Activated naive CD8-positive, alpha-beta T cell treated with anti-CD3 and anti-CD28 coated beads, Interleukin-2, amount 10 ng/mL, durations not matched to agents 7 days and 5 days (primary cell): Measurements from ENCODE around the gene OTUD7B. TPM values are rescaled to one million over a fixed set of nuclear protein-coding genes. Genes with fewer than 3 reads are reported as not detected.

Source experiments
- ATAC-seq: fragments of 150-1000 bp; cut with Tn5 transposase; one replicate; pipeline ENCODE4 v1.10.0; 2021; ENCODE audit warnings: low read depth, moderate library complexity
- POLR2A ChIA-PET: fragments of 350-600 bp; sonication (Branson Sonifier 250); formaldehyde crosslinking; loops from one replicate; lab custom pipeline; 2021; ENCODE audit warnings: antibody characterized with exemption; lab: Charles Lee
- DNase-seq: peaks from one replicate; pipeline ENCODE4 v3.0.0; 2021
- H3K27ac Mint-ChIP-seq: one replicate; pipeline ENCODE4 v1.8.0; 2022; ENCODE audit warnings: mild to moderate bottlenecking, mixed read lengths
- H3K27me3 Mint-ChIP-seq: one replicate; pipeline ENCODE4 v1.8.0; 2022; ENCODE audit warnings: mild to moderate bottlenecking, moderate library complexity, mixed read lengths
- H3K36me3 Mint-ChIP-seq: one replicate; pipeline ENCODE4 v1.8.0; 2021; ENCODE audit warnings: mild to moderate bottlenecking, mixed read lengths
- H3K4me1 Mint-ChIP-seq: one replicate; pipeline ENCODE4 v1.8.0; 2021; ENCODE audit warnings: mixed read lengths
- H3K4me3 Mint-ChIP-seq: one replicate; pipeline ENCODE4 v1.8.0; 2022; ENCODE audit warnings: mild to moderate bottlenecking, moderate library complexity, mixed read lengths
- H3K9me3 Mint-ChIP-seq: one replicate; pipeline ENCODE4 v1.8.0; 2021; ENCODE audit warnings: mixed read lengths
- total RNA-seq, 2 experiments: library from RNA; stranded (reverse); gene quantifications; one replicate each; pipeline ENCODE4 v1.2.3, GENCODE V29; 2021

OTUD7B gene
- total RNA-seq, 2 experiments from 2014 or later: 12.8 to 13.7 TPM

DNA sequence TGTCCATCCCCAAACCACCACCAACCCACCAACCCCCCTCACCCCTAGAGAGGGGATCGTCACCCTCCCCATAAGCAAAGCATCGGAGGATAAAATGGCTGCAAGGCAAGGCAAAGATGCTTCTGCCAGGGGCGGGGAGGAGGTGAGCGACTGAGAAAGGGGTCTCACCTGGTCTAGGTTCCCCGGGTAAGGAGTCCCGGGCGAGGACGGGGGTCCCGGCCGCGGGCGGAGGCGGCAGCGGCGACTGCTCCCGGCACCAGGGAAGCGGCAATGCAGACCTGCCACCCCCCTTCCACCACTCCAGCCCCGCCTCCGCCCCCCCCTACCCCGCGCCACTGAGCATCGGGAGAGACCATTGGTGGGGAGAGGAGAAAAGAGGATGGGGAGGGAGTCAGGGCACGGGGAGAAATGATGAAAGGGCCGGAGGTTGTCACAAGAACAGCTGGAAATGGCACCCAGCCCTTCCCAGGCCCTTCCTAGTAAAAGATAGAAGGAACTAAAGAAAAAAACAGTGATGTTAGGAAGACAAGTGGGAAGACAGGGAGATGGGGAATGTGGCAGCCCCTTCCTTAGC is 92.9 kb downstream of the OTUD7B start, which contains the start of gene SV2A:
SV2A (minus strand) TSS at position 274 of the 574 bp plus-strand sequence. CDS start 4,004 bp downstream, outside the sequence.
- Mint-ChIP-seq H3K4me3 (peak within 1 kb of the TSS; percentile 96), H3K4me1 (peaks cover 42% of the 10 kb centered on the region), H3K9me3 (no peaks in the 10 kb centered on the region), H3K36me3 (peaks cover 20% of the 10 kb centered on the region), H3K27me3 (no peaks in the 10 kb centered on the region), H3K27ac (peak within 1 kb of the TSS; percentile 91)
- DNase-seq: peak; percentile 64
- POLR2A ChIA-PET: interaction anchor here (1.9 to 3.2 kb wide), 3 partner anchors 10 to 30 kb away, joined by 12 to 19 read pairs (median 14); partner anchors contain the start of gene SF3B4
- peak; percentile 74 for ATAC-seq

DNA sequence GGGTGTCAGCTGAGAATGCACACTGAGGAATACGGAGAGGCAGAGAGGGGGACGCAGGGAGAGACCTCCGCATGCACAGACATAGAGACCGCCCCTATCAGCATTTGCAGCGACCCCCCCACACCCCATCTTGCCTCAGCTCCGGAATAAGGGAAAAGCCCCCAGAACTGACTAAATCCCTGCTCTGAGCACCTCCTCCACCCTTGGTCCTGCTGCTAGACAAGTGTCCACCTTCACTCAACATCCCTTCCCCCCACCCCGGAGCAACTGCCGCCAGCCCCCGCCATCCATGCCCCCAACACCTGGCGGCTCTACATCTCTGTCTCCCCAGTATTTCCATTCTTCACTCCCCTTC is 93.7 kb downstream of the OTUD7B start:
- H3K36me3 Mint-ChIP-seq: peaks cover 15% of the 10 kb centered on the region
- H3K27ac Mint-ChIP-seq: peak overlapping the region; percentile 91
- no peaks in the 10 kb centered on the region for H3K9me3 Mint-ChIP-seq
- POLR2A ChIA-PET: interaction anchor here (1.2 to 3.5 kb wide), 7 partner anchors 11 to 73 kb away, joined by 3 to 49 read pairs (median 8); partner anchors contain the start of genes BOLA1 and SF3B4
- DNase-seq (no peak), ATAC-seq (no peak)
- peak overlapping the region; percentile 96 for H3K4me3 Mint-ChIP-seq
- no peaks in the 10 kb centered on the region for H3K27me3 Mint-ChIP-seq
- H3K4me1 Mint-ChIP-seq: peaks cover 42% of the 10 kb centered on the region

DNA sequence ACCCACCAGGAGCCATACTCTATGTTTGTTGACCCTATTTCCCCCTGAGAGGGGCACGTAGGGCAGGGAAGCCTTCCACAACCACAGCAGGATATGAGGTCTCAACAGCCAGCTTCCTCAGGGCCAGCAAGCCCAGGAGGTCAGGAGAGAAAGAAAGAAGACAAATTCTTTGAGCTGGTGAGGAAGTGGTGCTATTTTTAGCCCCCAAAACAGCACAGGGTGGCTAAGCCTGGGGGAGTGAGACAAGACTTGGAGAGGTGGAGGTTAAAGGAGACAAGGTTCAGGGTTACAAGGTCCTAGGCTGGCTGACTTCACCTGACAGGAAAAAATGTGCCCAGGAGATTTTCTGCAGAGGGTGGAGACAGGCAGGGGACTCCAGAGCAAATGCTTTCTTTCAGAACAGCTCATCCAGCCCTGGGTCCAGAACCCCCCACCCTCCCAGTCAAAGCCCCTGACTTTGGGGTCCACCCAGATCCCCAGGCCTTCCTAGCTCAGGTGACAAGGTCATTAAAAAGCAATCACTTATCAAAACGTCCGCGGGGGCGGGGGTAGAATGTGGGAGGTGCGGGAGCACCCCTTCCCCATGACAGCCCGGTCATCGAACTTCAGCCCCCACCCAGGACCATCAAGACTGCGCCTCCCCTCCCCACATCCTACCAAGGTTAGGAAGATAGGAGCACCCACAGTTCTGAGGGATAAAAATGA is 94.2 kb downstream of the OTUD7B start:
- peak; percentile 48 for ATAC-seq
- POLR2A ChIA-PET: interaction anchor here (1.2 to 3.5 kb wide), 7 partner anchors 11 to 73 kb away, joined by 3 to 49 read pairs (median 8); partner anchors contain the start of genes BOLA1 and SF3B4
- DNase-seq: no peak
- Mint-ChIP-seq H3K27me3 (no peaks in the 10 kb centered on the region), H3K36me3 (peaks cover 12% of the 10 kb centered on the region), H3K9me3 (no peaks in the 10 kb centered on the region), H3K4me1 (peaks cover 42% of the 10 kb centered on the region), H3K27ac (peak overlapping the region; percentile 91), H3K4me3 (peak overlapping the region; percentile 96)

DNA sequence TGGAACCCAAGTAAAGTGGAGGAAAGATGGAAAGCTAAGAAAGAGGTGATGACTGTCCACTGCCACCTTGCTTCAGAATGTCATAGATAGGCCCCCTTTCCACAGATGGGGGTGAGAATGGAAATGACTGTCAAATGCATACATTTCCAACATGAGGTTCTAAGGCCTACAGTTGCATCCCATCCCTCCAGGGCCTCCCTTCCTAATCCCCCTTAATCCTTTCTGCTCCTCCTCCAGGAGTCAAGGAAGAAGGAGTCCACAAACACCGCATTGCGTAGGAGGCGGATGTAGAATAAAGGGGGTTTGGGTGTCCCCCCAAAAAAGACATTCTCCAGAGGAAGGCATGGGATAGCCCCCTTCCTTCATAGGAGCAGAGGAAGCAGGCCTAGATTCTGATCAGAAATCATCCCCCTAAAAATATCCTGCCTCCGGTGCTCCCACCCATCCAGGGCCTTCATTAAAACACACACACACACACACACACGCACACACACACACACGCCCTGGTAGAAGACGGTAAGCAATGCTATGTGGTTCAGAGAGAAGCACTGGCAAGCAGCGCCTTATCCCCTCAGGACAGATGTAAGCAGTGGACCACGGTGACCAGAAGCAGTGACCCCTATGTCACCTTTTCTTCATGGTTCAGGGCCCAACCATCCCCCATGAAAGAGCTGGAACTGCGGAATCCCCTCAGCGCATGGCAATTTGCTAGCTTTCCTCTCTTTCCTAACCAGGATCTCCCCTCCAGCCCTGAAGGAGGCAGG is 94.9 kb downstream of the OTUD7B start:
- DNase-seq (no peak), ATAC-seq (no peak)
- Mint-ChIP-seq H3K9me3 (no peaks in the 10 kb centered on the region), H3K4me1 (peaks cover 42% of the 10 kb centered on the region), H3K27ac (peak overlapping the region; percentile 91), H3K27me3 (no peaks in the 10 kb centered on the region), H3K36me3 (peaks cover 17% of the 10 kb centered on the region), H3K4me3 (peak overlapping the region; percentile 96)
- POLR2A ChIA-PET: interaction anchor here (1.2 to 3.5 kb wide), 8 partner anchors 10 to 72 kb away, joined by 3 to 49 read pairs (median 6); partner anchors contain the start of genes BOLA1 and SF3B4

DNA sequence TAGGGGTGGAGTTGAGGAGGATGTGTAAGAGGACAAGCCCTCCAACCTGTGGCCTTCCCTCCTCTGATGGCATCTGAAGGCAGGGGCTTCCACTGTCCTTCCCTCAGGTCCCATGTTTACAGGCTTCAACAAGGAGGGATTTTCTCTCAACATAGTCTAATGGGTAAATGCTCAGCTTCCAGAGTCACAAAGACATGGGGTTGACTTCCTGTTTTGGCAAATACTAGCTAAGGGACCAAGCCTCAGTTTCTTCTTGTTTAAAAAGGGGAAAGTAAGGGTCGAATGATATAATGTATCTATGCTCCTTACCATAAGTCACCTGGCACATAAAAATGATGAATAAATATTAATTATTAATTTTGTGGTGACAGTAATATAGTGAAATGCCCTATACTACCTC is 96.0 kb downstream of the OTUD7B start:
- POLR2A ChIA-PET: interaction anchor here (0.8 to 3.5 kb wide), 3 partner anchors 13 to 27 kb away, joined by 3 to 49 read pairs (median 4); a partner anchor contains a TSS
- H3K27me3 Mint-ChIP-seq: no peaks in the 10 kb centered on the region
- peak overlapping the region; percentile 59 for H3K27ac Mint-ChIP-seq
- DNase-seq (no peak), ATAC-seq (no peak)
- no peaks in the 10 kb centered on the region for H3K9me3 Mint-ChIP-seq
- H3K36me3 Mint-ChIP-seq: peaks cover 21% of the 10 kb centered on the region
- peaks cover 42% of the 10 kb centered on the region for H3K4me1 Mint-ChIP-seq
- H3K4me3 Mint-ChIP-seq: no peak overlapping the region

DNA sequence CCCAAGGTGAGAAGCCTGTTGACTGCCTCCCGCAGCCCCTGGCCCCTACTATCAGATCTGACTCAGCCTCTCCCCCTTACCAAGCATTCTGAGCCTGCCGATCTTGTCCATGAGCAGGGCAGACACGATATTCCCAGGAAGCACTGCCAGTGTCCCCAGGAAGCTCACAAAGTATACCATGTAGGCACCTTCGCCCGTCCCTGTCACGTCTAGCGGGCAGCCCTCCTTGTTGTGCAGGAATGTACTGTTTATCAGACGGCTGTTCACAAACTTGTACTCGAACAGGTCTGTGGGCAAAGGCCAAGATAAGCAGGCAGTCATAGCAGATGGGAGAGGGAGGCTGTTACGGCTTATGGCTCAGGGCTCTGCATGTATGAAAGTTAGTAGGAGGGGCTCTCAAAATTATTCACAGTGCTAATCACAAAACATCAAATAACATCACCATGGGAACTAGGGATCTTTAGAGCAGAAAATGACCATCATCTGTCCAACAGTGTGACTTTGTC is 103.9 kb downstream of the OTUD7B start:
- H3K9me3 Mint-ChIP-seq: no peaks in the 10 kb centered on the region
- H3K4me3 Mint-ChIP-seq: no peak overlapping the region
- peaks cover 8% of the 10 kb centered on the region for H3K4me1 Mint-ChIP-seq
- DNase-seq (no peak), ATAC-seq (no peak)
- peaks cover 44% of the 10 kb centered on the region for H3K36me3 Mint-ChIP-seq
- H3K27ac Mint-ChIP-seq: no peak overlapping the region
- POLR2A ChIA-PET: interaction anchor here (1.1 to 2.8 kb wide), 2 partner anchors 10 to 19 kb away, joined by 3 to 14 read pairs; partner anchors contain the start of gene SV2A
- H3K27me3 Mint-ChIP-seq: no peaks in the 10 kb centered on the region

DNA sequence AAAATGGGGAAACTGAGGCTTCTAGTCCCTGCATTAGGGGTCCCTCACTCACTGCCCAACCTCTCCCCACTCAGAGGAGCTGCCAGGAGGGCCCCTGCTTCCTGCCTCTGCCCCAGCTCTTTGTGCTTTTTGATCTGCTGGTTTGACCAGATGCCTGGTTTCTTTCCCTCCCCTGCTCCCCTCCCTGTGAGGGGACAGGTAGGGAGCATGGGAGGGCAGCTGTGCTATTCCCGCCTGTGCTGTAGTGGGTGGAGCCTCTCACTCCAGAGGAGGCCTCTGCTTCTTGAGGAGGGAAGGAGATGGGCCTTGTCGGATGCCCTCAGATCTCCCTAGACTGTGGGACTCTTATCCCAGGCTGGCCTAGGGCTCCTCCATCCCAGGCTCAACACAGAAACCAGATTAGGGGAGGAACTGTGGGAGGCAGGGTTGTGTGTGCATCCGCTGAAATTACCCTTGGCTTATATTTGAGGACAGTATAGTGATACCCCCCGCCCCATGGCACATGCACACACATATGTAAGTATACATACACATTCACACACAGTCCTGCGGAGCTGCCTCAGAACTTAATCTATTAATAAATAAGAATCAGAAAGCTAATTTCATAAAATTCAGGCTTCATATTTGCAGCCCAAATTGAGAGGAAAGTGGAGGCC is 106.6 kb downstream of the OTUD7B start:
- peaks cover 36% of the 10 kb centered on the region for H3K36me3 Mint-ChIP-seq
- H3K27me3 Mint-ChIP-seq: no peaks in the 10 kb centered on the region
- H3K27ac Mint-ChIP-seq: peak overlapping the region; percentile 52
- POLR2A ChIA-PET: interaction anchor here (0.6 to 2.8 kb wide), 3 partner anchors 13 to 277 kb away, joined by 4 to 14 read pairs (median 5); partner anchors contain the start of gene SV2A
- DNase-seq: no peak
- ATAC-seq: no peak
- H3K9me3 Mint-ChIP-seq: no peaks in the 10 kb centered on the region
- H3K4me3 Mint-ChIP-seq: no peak overlapping the region
- H3K4me1 Mint-ChIP-seq: peaks cover 20% of the 10 kb centered on the region

DNA sequence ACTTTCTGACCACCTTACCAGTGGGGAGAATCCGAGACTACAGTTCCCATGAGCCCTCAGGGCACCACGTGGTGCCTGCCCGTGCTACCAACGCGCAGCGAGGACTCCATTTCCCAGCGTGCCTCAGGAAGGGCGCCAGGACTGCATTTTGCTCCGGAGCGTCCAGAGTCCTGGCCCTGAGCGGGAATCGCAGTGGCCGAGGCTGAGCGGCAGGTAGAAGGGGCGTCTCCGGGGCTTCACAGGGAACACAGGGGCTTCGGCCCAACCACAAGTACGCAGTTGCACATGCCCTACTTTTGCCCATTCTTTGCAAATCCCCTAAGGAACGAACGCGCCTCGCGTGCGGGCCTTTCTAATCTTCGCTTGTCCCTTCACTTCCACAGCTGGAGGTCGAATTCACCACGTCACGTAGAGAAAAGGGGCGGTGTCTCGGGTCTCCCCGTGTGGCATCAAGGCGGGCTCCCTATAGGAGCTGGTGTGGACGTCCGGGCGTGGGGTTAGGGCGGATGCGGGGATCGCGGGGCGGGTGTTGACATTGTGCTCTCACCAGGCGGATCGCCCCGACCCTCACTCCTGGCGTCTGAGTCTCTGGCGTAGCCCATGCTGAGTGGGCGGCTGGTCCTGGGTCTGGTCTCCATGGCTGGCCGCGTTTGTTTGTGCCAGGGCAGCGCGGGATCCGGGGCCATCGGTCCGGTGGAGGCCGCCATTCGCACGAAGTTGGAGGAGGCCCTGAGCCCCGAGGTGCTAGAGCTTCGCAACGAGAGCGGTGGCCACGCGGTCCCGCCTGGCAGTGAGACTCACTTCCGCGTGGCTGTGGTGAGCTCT is 110.9 kb downstream of the OTUD7B start, which contains the start of gene BOLA1:
BOLA1 (plus strand) TSS at position 109 of the 825 bp plus-strand sequence; CDS start at position 601, 492 bp downstream.
- H3K36me3 Mint-ChIP-seq: peaks cover 18% of the 10 kb centered on the region
- no peaks in the 10 kb centered on the region for H3K27me3 Mint-ChIP-seq
- peak within 1 kb of the TSS; percentile 92 for H3K27ac Mint-ChIP-seq
- POLR2A ChIA-PET: interaction anchor here (0.9 to 4.4 kb wide), 5 partner anchors 11 to 28 kb away, joined by 3 to 54 read pairs (median 8); a partner anchor contains a TSS
- DNase-seq (peak; percentile 81), ATAC-seq (peak; percentile 94)
- peaks cover 20% of the 10 kb centered on the region for H3K4me1 Mint-ChIP-seq
- H3K9me3 Mint-ChIP-seq: peaks cover 2% of the 10 kb centered on the region
- H3K4me3 Mint-ChIP-seq: peak within 1 kb of the TSS; percentile 89

DNA sequence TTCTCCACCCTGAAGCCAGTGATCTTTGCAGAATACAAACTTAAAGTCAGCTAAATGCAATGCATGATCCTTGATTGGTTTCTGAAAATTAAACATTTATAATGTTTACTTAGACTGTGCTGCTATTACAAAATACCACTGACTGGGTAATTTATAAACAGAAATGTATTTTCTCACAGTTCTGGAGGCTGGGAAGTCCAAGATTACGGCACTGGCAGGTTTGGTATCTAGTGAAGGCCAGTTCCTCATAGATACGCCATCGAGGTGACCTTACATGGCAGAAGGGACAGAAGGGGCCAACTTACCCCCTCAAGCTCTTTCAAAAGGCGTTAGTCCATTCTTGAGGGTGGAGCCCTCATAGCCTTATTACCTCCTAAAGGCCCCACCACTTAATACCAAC is 114.0 kb downstream of the OTUD7B start:
- POLR2A ChIA-PET: interaction anchor here (4.4 kb wide), 1 partner anchor 9 kb away, joined by 54 read pairs; a partner anchor contains a TSS
- no peak for ATAC-seq
- H3K36me3 Mint-ChIP-seq: peaks cover 6% of the 10 kb centered on the region
- peaks cover 18% of the 10 kb centered on the region for H3K4me1 Mint-ChIP-seq
- H3K27ac Mint-ChIP-seq: peak overlapping the region; percentile 25
- H3K27me3 Mint-ChIP-seq: no peaks in the 10 kb centered on the region
- peaks cover 2% of the 10 kb centered on the region for H3K9me3 Mint-ChIP-seq
- H3K4me3 Mint-ChIP-seq: peak overlapping the region; percentile 30
- no peak for DNase-seq

DNA sequence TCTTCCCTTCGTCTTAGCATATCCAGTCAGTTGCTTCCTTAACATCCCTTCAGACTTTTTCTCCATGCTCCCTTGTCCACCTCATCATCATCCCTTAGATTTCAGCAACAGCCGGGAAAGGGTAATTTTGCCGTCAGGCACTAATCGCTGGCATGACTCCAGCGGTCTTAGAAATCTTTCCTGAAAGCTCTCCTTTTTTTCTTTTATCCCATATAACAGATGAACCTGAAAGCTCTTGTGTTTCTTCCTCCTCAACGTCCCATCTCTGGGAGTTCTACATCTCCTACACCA is 121.6 kb downstream of the OTUD7B start:
- POLR2A ChIA-PET: interaction anchor here (0.7 to 6.8 kb wide), 18 partner anchors 9 to 346 kb away, joined by 3 to 466 read pairs (median 25); partner anchors contain the start of genes ANP32E, BOLA1, MTMR11 and OTUD7B
- H3K36me3 Mint-ChIP-seq: no peaks in the 10 kb centered on the region
- peaks cover 7% of the 10 kb centered on the region for H3K4me1 Mint-ChIP-seq
- no peaks in the 10 kb centered on the region for H3K9me3 Mint-ChIP-seq
- no peak overlapping the region for H3K27ac Mint-ChIP-seq
- no peak overlapping the region for H3K4me3 Mint-ChIP-seq
- DNase-seq (no peak), ATAC-seq (no peak)
- H3K27me3 Mint-ChIP-seq: no peaks in the 10 kb centered on the region

DNA sequence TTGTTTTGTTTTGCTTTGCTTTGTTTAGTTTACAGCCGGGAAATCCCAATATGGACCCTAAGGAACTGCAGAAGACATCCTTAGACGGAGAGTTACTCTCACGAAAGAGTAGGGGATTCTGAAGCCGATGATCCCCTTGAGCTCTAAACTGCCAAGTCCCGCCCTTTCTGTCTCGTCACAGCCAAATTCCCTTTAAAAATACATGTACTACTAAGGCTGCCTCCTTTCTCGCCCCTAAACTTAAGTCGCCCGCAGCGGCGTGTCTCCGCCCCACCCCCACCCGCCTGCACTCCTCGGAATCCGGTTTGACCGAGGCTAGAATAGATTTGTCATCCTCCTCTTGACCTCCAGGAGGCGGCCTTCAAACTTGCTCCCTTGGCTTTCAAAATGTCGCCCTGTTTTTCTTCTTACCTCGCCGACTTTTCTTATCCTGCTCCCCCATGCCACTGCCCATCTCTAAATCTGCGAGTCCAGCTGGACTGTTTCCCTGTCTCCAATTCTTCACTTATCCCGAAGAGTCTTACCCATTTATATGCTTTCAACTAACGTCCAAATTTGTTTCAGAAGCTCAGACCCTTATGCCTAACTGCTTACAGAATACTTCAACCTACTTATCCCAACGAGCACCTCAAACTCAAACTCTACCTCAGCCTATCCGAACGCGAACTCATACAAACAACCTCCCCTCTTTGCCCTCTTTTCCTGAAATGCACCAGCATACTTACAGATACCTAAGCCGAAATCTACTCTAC is 122.1 kb downstream of the OTUD7B start:
- no peak overlapping the region for H3K27ac Mint-ChIP-seq
- no peaks in the 10 kb centered on the region for H3K36me3 Mint-ChIP-seq
- no peak overlapping the region for H3K4me3 Mint-ChIP-seq
- no peaks in the 10 kb centered on the region for H3K27me3 Mint-ChIP-seq
- DNase-seq (peak; percentile 75), ATAC-seq (no peak)
- POLR2A ChIA-PET: interaction anchor here (0.7 to 6.8 kb wide), 45 partner anchors 9 to 999 kb away, joined by 3 to 466 read pairs (median 7); partner anchors contain the start of genes ANP32E, BOLA1, MTMR11 and OTUD7B
- H3K9me3 Mint-ChIP-seq: no peaks in the 10 kb centered on the region
- H3K4me1 Mint-ChIP-seq: peaks cover 7% of the 10 kb centered on the region
